Stimulated activated CD4-positive, alpha-beta T cell treated with anti-CD3 and anti-CD28 coated beads, Interleukin-1b, Interleukin-23, amount 100 ng/mL, for 4 hours (primary cell): ENCODE measurements around the gene PTPN9.
"Not testable (repeated sequence)": the region's sequence is repeated elsewhere in the genome, so short reads cannot be mapped to it uniquely, and the experiment has no call there.

Experiments used
- DNase-seq, 2 donors: peaks; one replicate each; pipeline ENCODE4 v3.0.0-alpha.2; 2020; ENCODE audit warnings: low read depth in 2 of 2

The PTPN9 gene

DNA sequence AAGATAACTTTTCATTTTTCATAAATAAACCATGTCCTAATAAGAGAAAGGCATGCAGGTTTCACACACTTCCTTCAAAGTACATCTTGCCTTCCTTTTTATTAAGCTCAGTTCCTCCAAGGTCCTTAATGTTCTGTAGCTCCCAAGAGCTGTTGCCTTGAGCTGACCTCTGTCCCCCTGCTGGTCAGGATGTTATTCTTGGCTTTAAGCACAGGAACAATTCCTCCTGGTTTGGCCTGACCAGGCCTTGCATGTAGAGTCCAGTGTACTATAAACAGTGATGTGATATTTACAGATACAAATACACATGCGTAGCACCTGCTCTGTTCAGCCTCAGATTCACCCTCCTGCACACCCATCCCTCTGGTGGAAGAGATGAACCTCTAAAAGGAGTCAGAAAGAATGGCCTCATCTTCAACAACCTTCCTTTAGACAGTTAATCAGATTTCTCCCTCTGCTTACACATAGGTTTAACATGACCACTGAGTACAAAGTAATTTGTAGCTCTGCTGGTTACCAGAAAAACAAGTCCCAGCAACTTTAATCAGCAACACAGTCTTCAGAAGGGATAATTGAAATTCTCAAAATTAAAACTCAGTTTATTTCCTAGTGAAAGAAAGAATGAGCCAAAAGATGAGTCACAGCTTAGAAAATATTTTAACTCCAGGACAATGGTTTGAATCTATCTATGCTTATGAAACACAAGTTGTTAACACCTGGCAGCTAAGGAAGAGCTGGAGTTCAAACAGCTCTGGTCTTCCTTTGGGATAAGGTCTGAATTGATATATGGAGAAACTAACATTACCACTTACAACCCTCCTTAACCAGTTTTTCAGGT is 46.5 kb downstream of the PTPN9 start:
- no peak for DNase-seq

DNA sequence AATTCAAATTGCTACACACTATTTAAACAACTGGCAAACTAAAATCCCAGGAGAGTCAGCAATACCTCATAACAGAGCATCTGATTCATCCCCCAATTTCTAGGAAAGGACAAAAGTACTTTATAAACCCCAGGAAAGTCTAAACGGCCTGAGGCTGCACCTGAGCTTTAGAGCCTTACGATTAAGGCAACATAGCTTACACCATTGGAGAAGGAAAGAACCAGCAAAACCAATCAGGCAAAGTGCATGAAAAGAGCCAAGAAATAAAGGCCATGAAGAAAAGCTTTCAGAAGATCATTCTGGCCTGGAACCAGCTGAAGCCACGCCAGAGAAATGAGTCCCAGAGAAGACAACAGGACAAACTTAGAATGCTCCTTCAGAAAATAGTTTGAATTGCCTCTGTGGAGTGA is 48.1 kb downstream of the PTPN9 start:
- no peak for DNase-seq

DNA sequence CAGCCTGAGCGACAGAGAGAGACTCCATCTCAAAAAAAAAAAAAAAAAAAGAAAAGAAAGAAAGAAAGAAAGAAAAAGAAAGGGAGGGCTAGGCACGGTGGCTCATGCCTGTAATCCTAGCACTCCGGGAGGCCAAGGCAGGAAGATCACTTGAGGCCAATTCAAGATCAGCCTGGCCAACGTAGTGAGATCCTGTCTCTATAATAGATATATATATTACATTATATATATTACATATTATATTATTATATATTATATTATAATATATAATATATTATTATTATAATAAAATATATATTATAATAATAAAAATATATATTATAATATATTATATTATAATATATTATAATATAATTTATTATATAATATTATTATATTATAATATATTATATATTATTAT is 48.9 kb downstream of the PTPN9 start:
- no peak for DNase-seq

DNA sequence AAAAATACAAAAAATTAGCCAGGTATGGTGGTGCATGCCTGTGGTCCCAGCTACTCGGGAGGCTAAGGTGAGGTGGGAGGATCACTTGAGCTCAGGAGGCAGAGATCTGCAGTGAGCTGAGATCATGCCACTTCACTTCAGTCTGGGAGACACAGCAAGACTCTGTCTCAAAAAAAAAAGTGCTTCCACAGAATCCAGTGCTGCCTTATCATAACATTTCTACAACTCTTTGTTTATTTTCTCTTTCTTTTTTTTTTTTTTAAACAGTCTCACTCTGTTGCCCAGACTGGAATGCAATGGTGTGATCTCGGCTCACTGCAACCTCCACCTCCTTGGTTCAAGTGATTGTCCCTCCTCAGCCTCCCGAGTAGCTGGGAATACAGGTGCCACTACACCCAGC is 53.4 kb downstream of the PTPN9 start:
- DNase-seq, result not testable (repeated sequence)

DNA sequence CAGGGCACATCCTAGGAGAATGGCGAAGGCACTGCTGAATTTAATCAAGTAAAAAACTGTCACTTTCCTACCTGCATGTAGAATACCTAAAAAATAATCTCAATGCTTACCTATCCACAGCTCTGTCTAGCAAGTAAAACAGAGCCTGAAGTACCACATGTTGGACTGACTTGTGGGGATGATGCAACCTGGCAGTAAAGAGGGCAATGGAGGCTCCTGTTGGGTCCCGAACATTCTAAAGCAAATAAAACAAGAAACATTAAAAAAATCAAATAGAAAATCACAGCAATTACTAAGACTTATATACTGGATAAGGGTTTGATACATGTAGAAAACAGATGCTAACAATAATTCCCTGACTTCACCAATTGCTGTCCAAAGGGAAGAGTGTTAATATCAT is 56.1 kb downstream of the PTPN9 start:
- no peak for DNase-seq

DNA sequence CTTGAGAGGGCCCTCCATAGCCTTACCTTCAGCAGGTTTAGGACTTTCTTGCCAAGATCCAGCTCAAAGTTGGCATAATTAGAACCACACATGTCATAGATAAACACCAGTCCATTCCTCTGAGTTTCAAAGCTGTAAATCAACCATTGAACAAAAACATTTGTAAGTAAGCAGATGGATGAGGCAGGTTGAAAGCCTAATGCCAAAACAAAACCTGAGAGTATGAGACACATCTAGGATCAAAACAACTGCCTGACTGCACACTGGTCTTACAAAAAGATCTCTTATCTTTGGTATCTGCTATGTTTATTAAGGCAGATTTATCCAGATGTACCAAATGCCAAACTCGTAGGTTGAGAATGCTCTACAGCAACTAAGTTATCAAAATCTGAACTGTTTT is 61.9 kb downstream of the PTPN9 start:
- DNase-seq, result no peak

DNA sequence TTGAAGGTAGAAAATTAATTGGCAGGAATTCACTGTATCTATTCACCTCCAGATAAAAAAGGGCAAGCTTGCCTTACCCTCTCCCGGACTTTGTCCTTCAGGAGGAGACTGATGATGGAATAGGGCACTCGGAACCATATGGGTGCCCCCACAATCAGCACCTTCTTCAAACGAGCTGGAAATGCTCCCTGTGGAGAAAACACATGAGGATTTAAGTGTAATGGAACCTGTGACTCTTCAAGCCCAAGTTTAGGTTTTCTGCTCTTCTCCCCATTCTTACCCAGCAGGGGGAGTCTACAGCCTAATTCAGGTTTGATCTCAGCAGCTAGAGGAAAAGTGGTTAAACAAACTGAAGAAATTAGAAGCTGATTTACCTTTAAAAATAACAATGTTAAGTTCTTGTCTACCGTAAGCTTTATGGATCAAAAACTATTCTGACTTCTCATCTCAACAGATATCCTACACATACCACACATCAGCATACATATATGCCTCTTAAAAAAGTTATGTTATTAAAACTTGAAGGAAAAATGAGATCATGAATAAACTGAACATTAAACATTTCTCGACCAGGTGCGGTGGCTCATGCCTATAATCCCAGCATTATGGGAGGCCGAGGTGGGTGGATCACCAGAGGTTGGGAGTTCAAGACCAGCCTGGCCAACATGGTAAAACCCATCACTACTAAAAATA is 70.1 kb downstream of the PTPN9 start:
- peak in 1 of 2 donors; percentile 21 for DNase-seq

DNA sequence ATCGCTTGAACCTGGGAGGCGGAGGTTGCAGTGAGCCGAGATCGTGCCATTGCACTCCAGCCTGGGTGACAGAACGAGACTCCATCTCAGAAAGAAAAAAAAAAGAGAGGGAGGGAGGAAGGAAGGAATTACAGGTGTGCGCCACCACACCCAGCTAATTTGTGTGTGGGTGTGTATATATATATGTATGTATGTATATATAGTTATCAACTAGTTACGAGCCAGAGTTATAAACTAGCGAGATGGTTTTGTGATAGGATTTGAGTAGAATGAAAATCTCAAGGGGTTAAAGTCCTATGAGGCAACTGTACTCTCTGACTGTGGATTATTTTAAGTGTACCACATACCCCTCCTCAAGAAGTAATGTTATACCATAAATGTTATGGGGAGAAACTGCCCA is 76.8 kb downstream of the PTPN9 start:
- DNase-seq, result no peak

DNA sequence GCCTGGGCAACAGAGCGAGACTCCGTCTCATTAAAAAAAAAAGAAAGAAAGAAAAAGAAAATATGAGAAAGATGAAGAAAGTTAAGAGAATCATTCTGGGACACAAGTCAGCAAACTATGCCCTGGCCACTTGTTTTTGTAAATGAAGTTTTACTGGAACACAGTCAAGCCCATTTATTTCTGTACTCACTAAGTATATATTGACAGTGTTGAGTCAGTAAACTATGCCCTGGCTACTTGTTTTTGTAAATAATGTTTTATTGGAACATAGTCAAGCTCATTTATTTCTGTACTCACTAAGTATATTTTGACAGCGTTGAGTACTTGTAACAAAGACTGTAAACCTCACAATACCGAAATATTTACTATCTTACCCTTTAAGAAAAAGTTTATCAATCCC is 85.4 kb downstream of the PTPN9 start:
- DNase-seq, result no peak

DNA sequence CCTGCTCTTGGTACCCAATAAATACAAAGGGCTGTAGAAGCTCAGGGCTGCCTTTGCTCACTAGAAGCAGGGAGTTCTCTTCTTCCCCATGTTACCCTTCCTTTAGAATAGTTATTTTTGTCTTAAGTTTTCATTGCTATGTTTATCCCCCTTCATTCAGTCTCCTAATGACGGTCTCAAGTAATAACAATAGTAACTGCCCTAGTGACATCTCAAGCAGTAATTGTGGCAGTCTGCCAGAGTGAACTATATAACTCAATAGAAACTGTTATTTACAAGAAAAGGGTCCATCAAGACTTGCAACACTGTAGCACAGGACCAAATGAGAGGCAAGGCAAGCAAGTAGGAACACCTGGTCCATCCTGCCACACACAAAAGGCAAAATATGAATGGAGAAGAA is 95.2 kb downstream of the PTPN9 start:
- no peak for DNase-seq

DNA sequence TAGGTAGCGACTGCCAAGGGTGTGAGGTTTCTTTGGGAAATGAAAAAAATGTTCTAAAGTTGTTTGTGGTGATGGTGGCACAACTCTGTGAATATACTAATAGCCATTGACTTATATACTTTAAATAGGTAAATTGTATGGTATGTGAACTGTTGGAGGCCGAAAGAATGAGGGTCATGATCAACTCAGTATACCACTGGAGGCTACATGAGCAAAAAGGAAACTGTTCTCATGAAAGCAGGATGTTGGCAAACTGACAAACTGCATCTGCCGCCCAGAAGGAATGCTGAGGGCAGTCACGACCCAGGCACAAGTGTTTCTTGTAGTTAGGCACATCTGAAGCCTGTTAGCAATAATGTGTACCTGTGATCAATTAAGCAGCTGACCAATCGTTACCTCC is 95.6 kb downstream of the PTPN9 start:
- not testable (repeated sequence) for DNase-seq

DNA sequence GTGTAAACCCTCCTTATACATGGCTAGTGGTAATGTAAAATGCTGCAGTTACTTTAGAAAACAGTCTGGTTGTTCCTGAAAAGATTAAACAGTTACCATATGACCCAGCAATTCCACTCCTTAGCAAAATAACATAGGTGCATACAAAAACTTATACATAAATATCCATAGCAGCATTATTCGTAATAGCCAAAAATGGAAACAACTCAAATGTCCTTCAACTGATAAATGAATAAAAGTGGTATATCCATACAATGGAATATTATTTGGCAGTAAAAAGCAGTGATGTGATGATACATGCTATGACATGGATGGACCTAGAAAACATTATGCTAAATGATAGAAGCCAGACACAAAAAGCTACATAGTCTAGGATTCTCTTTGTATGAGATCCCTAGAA is 96.0 kb downstream of the PTPN9 start:
- DNase-seq, result no peak

DNA sequence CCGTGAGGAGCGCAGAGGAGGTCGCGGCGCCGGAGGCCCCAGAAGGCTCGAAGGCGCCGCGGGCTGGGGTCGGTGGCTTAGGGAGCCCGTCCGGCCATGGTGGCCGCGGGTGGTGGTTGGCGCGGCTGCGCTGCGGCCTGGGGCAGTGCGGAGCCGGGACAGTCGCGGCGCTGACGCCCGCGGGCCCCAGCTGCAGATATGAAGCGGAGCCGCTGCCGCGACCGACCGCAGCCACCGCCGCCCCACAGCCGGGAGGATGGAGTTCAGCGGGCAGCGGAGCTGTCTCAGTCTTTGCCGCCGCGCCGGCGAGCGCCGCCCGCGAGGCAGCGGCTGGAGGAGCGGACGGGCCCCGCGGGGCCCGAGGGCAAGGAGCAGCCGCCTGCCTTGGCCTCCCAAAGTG is 98.7 kb downstream of the PTPN9 start:
- not testable (repeated sequence) for DNase-seq

DNA sequence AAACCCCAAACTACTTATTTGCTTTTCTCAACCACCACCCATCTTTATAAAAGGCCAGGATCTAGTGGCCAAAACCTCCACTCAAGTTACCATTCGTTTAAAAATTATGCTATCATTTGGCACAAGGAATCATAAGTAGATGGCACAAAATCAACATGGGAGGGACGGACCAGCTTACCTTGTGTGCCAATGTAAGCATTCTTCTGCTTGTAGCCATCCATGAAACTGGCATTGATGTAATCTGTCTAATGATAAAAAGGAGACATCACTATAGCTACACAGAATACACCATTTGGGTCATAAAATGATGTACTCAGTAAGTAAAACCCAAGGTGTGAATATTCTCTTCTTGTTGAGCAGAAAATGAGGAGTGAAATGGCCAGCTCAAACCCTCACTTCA is 99.4 kb downstream of the PTPN9 start:
- DNase-seq, result no peak

DNA sequence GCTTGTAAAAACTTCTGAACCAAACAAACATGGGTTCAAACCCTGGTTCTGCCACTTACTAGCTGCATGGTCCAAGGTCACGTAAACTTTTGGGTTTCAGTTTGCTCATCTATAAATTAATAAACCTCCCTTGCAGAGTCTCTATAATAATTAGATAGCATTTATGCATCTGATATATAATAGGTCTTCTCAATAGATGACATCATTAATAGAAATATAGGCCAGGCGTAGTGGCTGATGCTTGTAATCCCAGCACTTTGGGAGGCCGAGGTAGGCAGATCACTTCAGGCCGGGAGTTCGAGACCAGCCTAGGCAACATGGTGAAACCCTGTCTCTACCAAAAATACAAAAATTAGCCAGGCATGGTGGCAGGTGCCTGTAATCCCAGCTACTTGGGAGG is 102.0 kb downstream of the PTPN9 start:
- DNase-seq, result not testable (repeated sequence)

DNA sequence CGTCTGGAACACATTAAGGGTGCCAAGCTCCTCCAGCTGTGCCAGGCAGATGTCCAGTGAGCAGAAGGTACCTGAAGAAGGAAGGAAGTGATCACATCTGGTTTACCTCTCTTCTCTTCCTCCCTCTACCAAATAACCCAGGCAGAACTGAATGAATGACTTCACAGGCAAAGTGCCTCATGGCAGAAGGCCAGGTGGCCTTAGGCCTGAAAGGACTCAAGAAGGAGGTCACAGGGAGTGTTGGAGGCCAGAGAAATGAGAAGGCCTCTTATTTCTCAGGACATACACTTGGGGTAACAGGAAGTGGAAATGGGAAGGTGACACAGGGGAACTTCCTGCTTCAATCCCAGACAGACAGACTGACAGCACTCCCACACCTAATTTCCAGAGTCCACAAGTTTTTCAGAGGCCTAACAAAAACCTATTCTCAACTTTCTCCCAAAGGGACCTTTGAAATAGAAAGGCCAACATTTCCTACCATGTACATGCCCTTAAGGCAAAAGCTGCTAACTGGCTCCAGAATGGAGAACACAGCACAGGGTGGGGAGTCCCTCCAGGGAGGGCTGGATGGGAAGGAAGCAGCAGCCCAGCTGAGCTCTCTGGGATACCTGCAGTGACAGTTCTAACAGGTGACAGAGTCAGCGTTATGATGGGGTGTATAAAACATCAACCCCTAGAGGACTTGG is 110.1 kb downstream of the PTPN9 start:
- no peak for DNase-seq

DNA sequence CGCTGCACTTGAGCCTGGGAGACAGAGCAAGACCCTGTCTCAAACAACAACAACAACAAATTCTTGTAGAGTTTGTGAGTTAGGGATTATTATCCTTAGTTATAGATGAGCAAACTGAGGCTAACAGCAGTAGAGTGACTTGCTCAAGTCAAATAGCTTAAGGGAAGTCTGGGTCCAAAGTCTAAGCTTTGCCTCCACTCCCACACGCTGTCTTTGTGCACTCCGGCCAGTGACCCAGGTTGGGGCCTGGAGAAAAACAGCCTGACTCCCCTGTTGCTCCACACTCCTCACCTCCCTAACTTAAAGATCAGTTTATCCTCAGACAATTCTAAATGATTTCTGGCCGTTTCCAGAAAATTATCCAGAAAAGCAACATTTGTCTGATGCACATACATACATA is 118.5 kb downstream of the PTPN9 start:
- DNase-seq, result no peak

DNA sequence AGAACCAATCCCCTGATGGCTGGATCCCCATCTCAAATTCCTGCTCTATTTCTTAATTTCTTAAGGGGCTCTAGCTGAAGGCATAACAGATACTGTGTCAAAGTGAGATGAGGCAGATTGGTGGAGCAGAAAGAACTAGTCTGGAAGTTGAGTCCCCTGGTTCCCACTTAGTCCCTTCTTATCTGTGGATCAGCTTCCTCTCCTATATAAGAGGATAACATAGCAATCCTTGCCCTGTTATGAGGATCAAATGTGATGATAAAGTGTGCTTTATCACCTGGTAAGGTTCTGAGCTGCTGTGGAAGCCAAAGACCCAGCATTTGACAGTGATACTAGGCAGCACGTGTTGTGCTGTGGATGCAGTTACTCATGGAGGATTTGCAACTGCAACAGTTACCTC is 119.5 kb downstream of the PTPN9 start:
- DNase-seq, result no peak

DNA sequence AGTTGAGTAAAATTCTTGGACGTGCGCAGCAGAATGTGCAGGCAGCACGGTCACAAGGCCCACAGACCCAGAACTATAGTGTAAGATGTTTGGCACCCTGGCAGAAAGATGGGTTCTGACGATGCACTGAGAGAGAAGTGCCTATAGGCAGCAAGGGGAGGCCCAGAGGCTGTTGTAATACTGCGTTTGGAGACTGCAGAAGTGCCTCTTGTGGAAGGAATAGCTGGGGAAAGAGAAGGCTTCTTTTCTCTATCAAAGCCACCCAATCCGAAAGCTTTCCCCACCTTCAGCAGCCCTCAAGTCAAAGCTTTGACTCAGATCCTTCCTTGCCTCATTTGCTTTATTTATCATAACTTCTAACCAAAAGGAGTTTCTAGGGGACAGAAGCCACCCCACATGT is 122.4 kb downstream of the PTPN9 start:
- DNase-seq, result no peak

DNA sequence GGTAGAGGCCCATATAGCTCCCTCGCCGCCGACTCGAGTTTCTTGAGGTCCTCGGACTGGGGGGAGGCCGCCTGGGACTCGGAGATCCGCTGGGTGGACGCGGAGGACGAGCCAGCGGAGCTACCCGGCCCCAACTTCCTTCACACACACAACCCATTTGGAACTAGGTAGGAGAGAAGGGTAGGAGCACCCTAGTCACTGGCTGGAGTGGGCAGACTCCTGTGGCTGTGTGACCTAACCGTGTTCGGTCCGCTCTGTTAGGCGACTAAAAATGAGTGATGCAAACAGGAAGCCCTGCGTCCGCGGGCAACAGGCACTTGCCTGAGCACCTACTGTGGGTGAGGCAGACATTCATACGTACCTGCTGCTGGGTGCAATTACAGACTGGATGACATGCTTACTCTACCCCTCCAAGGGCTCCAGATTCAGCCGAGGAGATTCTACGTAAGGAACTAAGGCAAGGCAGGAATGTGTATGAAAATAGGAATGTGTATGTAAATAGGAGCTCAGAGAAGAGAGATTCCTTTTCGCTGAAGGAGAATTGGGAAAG is 123.1 kb downstream of the PTPN9 start:
- peak in 1 of 2 donors; percentile 28 for DNase-seq

DNA sequence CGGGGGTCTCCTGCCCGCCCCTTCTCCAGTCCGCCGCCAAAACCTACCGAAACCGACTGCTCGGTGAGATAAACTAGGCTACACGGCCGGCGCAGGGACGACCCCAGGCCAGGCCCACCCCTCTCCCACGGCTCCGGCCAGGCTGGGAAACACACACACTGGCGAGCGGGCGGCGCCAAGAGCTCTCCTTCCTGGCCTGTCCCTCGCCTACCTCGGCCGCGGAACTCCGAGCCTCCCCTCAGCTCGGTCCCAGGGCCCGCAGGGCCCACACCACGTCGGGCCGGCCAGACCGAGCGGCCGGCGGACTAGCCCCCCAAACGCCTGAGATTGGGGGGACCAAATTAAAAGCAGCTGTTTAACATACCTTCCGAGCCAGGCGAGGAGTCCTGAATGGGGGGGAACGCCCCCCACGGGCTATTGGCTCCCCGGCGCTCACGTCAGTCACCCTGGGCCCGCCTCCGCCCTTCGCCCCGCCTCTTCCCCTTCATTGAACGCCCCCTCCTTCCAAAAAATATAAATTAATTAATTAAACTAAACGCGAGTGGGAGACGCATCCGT is 123.6 kb downstream of the PTPN9 start:
- peak; percentile 86 to 87 for DNase-seq
